Stimulated activated naive B cell treated with anti-CD40 and anti-IgM and Interleukin-4, amounts not matched to agents 10 μg/mL and 1 μg/mL and 100 μg/mL, for 72 hours (primary cell): Measurements from ENCODE around the gene PDE1C.

Experiments used
- ATAC-seq, 2 donors: fragments of 150-1000 bp; cut with Tn5 transposase; replicated peaks; 2 replicates each; pipeline ENCODE4 v1.10.0; 2021; ENCODE audit warnings: moderate library complexity in 1 of 2
- DNase-seq: peaks from one replicate; pipeline ENCODE4 v3.0.0; 2021
- H3K27ac Mint-ChIP-seq: one replicate; pipeline ENCODE4 v1.8.0; 2022; ENCODE audit warnings: mild to moderate bottlenecking, mixed read lengths
- H3K27me3 Mint-ChIP-seq, 2 donors: one replicate each; pipeline ENCODE4 v1.8.0; 2022; ENCODE audit warnings: mixed read lengths in 2 of 2
- H3K36me3 Mint-ChIP-seq, 2 donors: one replicate each; pipeline ENCODE4 v1.8.0; 2022; ENCODE audit warnings: mixed read lengths in 2 of 2, mild to moderate bottlenecking in 1 of 2
- H3K4me1 Mint-ChIP-seq, 2 donors: one replicate each; pipeline ENCODE4 v1.8.0; 2022; ENCODE audit warnings: mixed read lengths in 2 of 2, mild to moderate bottlenecking in 1 of 2
- H3K4me3 Mint-ChIP-seq, 2 donors: one replicate each; pipeline ENCODE4 v1.8.0; 2022; ENCODE audit warnings: mild to moderate bottlenecking in 2 of 2, mixed read lengths in 2 of 2, moderate library complexity in 1 of 2
- H3K9me3 Mint-ChIP-seq, 2 donors: one replicate each; pipeline ENCODE4 v1.8.0; 2022; ENCODE audit warnings: mixed read lengths in 2 of 2, mild to moderate bottlenecking in 1 of 2

PDE1C gene

GRCh38 chr7:31918706-31919393 is 151.4 kb downstream of the PDE1C start:
- Mint-ChIP-seq H3K4me3 (no peak overlapping the region), H3K27me3 (no peaks in the 10 kb centered on the region), H3K36me3 (no peaks in the 10 kb centered on the region), H3K4me1 (no peaks in the 10 kb centered on the region), H3K27ac (no peak overlapping the region), H3K9me3 (no peaks in the 10 kb centered on the region)
- no peak for DNase-seq
- no peak for ATAC-seq

- Mint-ChIP-seq H3K9me3 (no peaks in the 10 kb centered on the region), H3K36me3 (no peaks in the 10 kb centered on the region), H3K4me1 (no peaks in the 10 kb centered on the region), H3K27ac (no peak overlapping the region), H3K4me3 (no peak overlapping the region), H3K27me3 (no peaks in the 10 kb centered on the region)
- ATAC-seq (no peak), DNase-seq (no peak)
These were observed 153.0 kb downstream of the PDE1C start for GRCh38 chr7:31917256-31917655.

GRCh38 chr7:31910191-31910590 is 160.0 kb downstream of the PDE1C start:
- H3K9me3 Mint-ChIP-seq: peaks cover 1 to 3% of the 10 kb centered on the region in 2 donors
- H3K4me1 Mint-ChIP-seq: no peaks in the 10 kb centered on the region

GRCh38 chr7:31906479-31907171 is 163.6 kb downstream of the PDE1C start:
- no peaks in the 10 kb centered on the region for H3K4me1 Mint-ChIP-seq

More at GRCh38 chr7:31910191-31910590, 160.0 kb downstream of the PDE1C start:
- Mint-ChIP-seq H3K27me3 (no peaks in the 10 kb centered on the region), H3K36me3 (no peaks in the 10 kb centered on the region), H3K4me3 (no peak overlapping the region), H3K27ac (no peak overlapping the region)
- ATAC-seq (no peak), DNase-seq (no peak)

DNA sequence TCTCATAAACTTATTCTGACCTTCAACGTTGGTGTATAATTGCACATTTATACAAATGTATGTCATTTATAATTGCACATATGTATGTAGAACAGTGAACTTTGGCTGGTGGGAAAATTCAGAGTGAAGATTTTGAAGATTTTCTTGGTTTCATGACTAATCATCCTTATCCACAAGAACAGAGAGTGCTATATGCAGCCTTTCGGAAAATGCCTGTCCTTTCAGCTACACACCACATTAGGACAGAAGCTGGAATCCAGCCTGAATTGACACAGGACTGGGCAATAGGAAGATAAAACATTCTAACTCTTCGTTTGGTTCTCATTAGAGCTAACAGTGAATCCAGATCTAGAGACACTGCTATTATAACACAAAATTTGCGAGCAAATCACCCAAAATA is 166.2 kb downstream of the PDE1C start:
- Mint-ChIP-seq H3K4me3 (no peak overlapping the region), H3K9me3 (peaks cover 0 to 1% of the 10 kb centered on the region in 2 donors), H3K36me3 (no peaks in the 10 kb centered on the region), H3K27ac (no peak overlapping the region), H3K27me3 (no peaks in the 10 kb centered on the region), H3K4me1 (no peaks in the 10 kb centered on the region)
- DNase-seq: no peak
- no peak for ATAC-seq

More at GRCh38 chr7:31906479-31907171, 163.6 kb downstream of the PDE1C start:
- no peak overlapping the region for H3K27ac Mint-ChIP-seq
- H3K27me3 Mint-ChIP-seq: no peaks in the 10 kb centered on the region
- H3K36me3 Mint-ChIP-seq: no peaks in the 10 kb centered on the region
- H3K4me3 Mint-ChIP-seq: no peak overlapping the region
- H3K9me3 Mint-ChIP-seq: peaks cover 1 to 3% of the 10 kb centered on the region in 2 donors
- no peak for DNase-seq
- no peak for ATAC-seq

- no peak for DNase-seq
- Mint-ChIP-seq H3K27me3 (no peaks in the 10 kb centered on the region), H3K36me3 (no peaks in the 10 kb centered on the region), H3K9me3 (peaks cover 4 to 7% of the 10 kb centered on the region in 2 donors), H3K4me3 (no peak overlapping the region), H3K4me1 (no peaks in the 10 kb centered on the region), H3K27ac (no peak overlapping the region)
- ATAC-seq: no peak
These were observed 170.8 kb downstream of the PDE1C start for GRCh38 chr7:31899356-31899927.

DNA sequence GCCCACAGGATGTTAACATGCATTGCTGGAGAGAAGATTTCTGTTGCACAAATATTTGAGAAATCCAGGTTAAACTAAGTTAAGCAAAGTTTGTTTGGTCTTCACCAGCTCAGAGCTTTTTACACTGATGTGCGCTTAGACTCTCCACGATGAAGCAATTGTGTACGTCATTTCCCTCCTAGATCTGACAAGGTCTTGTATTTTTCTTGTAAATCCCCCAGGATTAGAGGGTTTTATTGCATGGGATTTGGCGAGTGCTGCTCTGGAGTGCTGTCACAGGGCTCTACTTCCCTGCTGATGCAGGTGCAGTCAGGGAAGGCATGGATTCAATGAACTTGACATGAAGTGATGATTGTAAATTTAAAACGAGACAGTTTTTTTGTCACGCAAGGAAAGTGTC is 173.3 kb downstream of the PDE1C start:
- Mint-ChIP-seq H3K27ac (no peak overlapping the region), H3K9me3 (peaks cover 4 to 7% of the 10 kb centered on the region in 2 donors), H3K36me3 (no peaks in the 10 kb centered on the region), H3K4me3 (no peak overlapping the region), H3K4me1 (no peaks in the 10 kb centered on the region), H3K27me3 (no peaks in the 10 kb centered on the region)
- ATAC-seq: no peak
- DNase-seq: no peak

- no peak for DNase-seq
- H3K36me3 Mint-ChIP-seq: no peaks in the 10 kb centered on the region
- H3K9me3 Mint-ChIP-seq: peaks cover 4 to 7% of the 10 kb centered on the region in 2 donors
- H3K4me3 Mint-ChIP-seq: no peak overlapping the region
- no peak overlapping the region for H3K27ac Mint-ChIP-seq
- no peaks in the 10 kb centered on the region for H3K4me1 Mint-ChIP-seq
- no peak for ATAC-seq
- H3K27me3 Mint-ChIP-seq: no peaks in the 10 kb centered on the region
These were observed 175.9 kb downstream of the PDE1C start for GRCh38 chr7:31894308-31894707.

DNA sequence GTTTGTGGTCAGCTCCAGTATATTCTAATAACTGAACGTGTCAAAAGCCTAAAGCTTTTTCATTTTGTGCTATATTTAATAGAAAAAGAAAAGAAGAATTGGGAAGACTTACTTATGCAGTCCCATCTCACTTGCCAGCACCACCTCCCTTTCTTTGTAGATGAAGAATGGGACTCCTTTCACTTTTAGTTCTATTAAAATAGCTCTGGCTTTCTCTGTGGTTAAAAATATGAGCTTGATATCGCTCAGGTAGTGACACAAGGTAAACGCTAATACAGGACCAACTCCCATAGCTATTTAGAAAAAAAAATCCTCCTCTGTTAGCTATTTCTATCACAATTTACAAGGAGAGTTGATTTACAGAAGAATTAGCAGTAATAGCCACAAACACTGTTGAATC is 176.8 kb downstream of the PDE1C start:
- no peak for DNase-seq
- H3K4me1 Mint-ChIP-seq: no peaks in the 10 kb centered on the region
- no peak overlapping the region for H3K4me3 Mint-ChIP-seq
- no peaks in the 10 kb centered on the region for H3K27me3 Mint-ChIP-seq
- no peak for ATAC-seq
- H3K9me3 Mint-ChIP-seq: peaks cover 4 to 7% of the 10 kb centered on the region in 2 donors
- H3K27ac Mint-ChIP-seq: no peak overlapping the region
- no peaks in the 10 kb centered on the region for H3K36me3 Mint-ChIP-seq

DNA sequence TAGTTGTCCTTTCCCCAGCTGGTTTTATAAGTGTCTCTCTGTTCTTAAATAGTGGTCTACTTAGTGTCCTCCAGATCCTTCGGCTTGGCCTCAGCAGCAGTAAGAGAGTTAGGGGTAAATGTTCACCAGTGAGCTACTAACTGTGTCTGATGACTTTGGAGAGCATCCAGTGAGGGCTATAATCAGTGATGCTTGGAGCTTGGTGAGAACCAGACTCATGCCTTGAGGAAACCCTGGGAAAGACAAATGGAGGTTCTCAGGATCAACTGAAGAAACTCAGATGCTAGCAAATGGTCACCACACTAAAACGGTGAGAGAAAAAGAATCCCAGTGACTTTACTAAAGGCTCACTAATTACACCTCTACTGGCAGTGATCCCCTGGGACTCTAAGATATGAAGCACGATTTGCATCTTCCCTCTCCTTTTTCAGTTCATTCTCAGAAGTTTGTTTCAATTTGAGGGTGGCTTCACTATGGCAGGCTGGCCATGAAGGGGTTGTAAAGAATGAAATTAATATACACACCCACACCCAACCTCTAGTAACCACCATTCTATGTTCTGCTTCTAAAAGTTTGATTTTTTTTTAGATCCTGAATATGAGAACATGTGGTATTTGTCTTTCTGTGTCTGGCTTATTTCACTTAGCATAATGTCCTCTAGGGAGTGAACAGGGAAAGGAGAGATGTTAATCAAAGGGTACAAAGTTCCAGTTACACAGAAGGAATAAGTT is 177.9 kb downstream of the PDE1C start:
- ATAC-seq (peak; percentile 50 to 76), DNase-seq (no peak)
- Mint-ChIP-seq H3K27ac (no peak overlapping the region), H3K9me3 (peaks cover 4 to 7% of the 10 kb centered on the region in 2 donors), H3K36me3 (no peaks in the 10 kb centered on the region), H3K27me3 (no peaks in the 10 kb centered on the region), H3K4me1 (no peaks in the 10 kb centered on the region), H3K4me3 (no peak overlapping the region)

- ATAC-seq (no peak), DNase-seq (no peak)
- H3K4me3 Mint-ChIP-seq: no peak overlapping the region
- no peaks in the 10 kb centered on the region for H3K36me3 Mint-ChIP-seq
- H3K27me3 Mint-ChIP-seq: no peaks in the 10 kb centered on the region
- H3K9me3 Mint-ChIP-seq: peaks cover 6 to 14% of the 10 kb centered on the region in 2 donors
- H3K4me1 Mint-ChIP-seq: no peaks in the 10 kb centered on the region
- no peak overlapping the region for H3K27ac Mint-ChIP-seq
These were observed 179.4 kb downstream of the PDE1C start for GRCh38 chr7:31890766-31891165.

DNA sequence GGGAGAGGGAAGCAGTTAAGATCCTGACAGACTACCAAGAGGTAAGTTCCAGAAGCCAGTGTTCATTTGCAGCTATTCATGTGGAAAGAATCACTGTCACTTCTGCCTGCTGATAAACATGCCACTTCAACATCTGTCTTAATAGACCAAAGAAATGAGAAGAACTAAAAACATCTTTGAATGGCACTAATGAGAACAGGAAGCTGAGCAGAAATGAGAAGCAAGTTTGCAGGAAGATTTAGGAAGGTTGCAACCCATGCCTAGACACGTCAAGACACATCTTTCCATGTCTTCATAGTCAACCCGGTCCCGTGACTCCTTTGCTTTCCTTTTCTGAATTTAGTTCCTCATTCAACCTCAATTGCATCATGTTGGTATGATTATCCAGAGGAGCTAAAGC is 180.0 kb downstream of the PDE1C start:
- H3K4me1 Mint-ChIP-seq: no peaks in the 10 kb centered on the region
- no peaks in the 10 kb centered on the region for H3K36me3 Mint-ChIP-seq
- H3K27me3 Mint-ChIP-seq: no peaks in the 10 kb centered on the region
- H3K9me3 Mint-ChIP-seq: peaks cover 5 to 10% of the 10 kb centered on the region in 2 donors
- no peak overlapping the region for H3K4me3 Mint-ChIP-seq
- no peak overlapping the region for H3K27ac Mint-ChIP-seq
- no peak for ATAC-seq
- DNase-seq: no peak

DNA sequence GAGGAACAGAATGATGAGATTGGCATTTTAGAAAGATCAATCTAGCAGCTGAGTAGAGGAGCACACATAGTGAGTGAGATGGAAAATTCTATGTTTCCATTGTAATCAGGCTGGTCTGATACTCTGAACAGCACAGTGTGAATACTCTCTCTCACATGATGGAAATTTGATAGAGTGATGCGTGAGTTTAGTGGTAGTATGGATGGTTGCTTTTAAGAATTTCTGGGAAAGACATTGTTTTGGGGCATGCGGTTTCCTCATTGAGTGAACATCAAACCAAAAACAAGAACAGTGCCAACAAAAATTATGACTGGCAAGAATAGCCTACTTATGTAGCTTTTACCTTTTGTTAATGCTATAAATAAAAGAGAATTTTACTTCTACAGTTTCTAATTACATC is 183.2 kb downstream of the PDE1C start:
- H3K4me1 Mint-ChIP-seq: no peaks in the 10 kb centered on the region
- H3K27ac Mint-ChIP-seq: no peak overlapping the region
- H3K4me3 Mint-ChIP-seq: no peak overlapping the region
- no peaks in the 10 kb centered on the region for H3K36me3 Mint-ChIP-seq
- DNase-seq (no peak), ATAC-seq (no peak)
- H3K27me3 Mint-ChIP-seq: no peaks in the 10 kb centered on the region
- H3K9me3 Mint-ChIP-seq: peaks cover 5 to 10% of the 10 kb centered on the region in 2 donors

DNA sequence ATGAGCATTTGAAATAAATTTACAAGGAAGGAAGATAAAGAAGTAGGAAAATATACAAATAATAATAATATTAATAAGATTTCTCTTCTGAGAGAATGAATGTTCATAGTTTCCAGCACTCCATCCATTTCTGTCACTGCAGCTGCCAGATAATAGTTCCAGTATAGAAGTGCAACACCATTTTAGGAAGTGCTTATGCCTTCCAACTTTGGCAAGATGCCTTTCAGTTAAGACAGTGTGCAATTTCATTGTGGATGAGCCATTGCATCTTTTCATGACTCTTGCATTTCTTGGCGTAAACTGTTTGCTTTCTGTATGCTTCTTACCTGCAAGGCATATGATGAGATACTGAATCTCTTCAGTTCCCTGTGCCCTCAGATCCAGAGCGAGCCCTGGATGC is 185.0 kb downstream of the PDE1C start:
- DNase-seq (no peak), ATAC-seq (no peak)
- H3K36me3 Mint-ChIP-seq: no peaks in the 10 kb centered on the region
- H3K9me3 Mint-ChIP-seq: peaks cover 5 to 10% of the 10 kb centered on the region in 2 donors
- H3K27ac Mint-ChIP-seq: no peak overlapping the region
- H3K27me3 Mint-ChIP-seq: no peaks in the 10 kb centered on the region
- no peaks in the 10 kb centered on the region for H3K4me1 Mint-ChIP-seq
- H3K4me3 Mint-ChIP-seq: no peak overlapping the region
